ENCODE results near the gene DAZAP1. TPM values are rescaled to one million over a fixed set of nuclear protein-coding genes. Genes with fewer than 3 reads are reported as not detected.

Gene DAZAP1
- polyA plus RNA-seq, 1 experiment = 45.8 TPM

DNA sequence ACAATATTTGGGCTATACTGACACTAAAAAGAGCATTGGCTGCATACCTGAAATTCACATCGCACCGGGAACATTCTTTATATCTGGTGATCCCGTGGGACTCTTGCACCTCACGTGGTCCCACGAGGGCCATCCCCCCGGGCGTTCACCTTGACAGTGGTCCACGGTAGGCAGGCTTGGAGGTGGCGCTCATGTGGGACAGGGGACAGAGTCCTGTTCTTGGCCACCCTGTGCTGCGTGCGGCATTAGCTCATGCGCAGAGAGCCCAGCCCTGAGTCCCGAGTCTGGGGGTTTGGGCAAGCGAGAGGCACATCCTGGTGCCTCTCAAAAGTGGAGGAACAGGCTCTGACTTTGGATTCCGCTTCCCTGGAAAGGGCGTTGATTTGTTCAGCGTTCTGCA, 13.5 kb upstream of the DAZAP1 start:
- TF ChIP-seq, protein P1, sequence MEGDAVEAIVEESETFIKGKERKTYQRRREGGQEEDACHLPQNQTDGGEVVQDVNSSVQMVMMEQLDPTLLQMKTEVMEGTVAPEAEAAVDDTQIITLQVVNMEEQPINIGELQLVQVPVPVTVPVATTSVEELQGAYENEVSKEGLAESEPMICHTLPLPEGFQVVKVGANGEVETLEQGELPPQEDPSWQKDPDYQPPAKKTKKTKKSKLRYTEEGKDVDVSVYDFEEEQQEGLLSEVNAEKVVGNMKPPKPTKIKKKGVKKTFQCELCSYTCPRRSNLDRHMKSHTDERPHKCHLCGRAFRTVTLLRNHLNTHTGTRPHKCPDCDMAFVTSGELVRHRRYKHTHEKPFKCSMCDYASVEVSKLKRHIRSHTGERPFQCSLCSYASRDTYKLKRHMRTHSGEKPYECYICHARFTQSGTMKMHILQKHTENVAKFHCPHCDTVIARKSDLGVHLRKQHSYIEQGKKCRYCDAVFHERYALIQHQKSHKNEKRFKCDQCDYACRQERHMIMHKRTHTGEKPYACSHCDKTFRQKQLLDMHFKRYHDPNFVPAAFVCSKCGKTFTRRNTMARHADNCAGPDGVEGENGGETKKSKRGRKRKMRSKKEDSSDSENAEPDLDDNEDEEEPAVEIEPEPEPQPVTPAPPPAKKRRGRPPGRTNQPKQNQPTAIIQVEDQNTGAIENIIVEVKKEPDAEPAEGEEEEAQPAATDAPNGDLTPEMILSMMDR (IDR thresholded peaks at IDR 0.05; ENCODE audit: low read depth, low read length) = no peak
- Histone ChIP-seq H3K27me3 (ENCODE audit: control insufficient read depth, insufficient read depth, low read length) (no peaks in the 10 kb centered on the region), H3K27ac (ENCODE audit: low read depth, low read length) (no peak overlapping the region), H3K9me3 (ENCODE audit: control insufficient read depth, insufficient read depth, low read length) (peaks cover under 1% of the 10 kb centered on the region; the same call in 1 of the 2 replicates), H3K4me3 (ENCODE audit: low read depth, low read length) (no peak overlapping the region)
- DNase-seq (ENCODE audit: low read depth, low spot score) = no peak
- ChIA-PET POLR2A (no interaction called here), CTCF (no interaction called here)

DNA sequence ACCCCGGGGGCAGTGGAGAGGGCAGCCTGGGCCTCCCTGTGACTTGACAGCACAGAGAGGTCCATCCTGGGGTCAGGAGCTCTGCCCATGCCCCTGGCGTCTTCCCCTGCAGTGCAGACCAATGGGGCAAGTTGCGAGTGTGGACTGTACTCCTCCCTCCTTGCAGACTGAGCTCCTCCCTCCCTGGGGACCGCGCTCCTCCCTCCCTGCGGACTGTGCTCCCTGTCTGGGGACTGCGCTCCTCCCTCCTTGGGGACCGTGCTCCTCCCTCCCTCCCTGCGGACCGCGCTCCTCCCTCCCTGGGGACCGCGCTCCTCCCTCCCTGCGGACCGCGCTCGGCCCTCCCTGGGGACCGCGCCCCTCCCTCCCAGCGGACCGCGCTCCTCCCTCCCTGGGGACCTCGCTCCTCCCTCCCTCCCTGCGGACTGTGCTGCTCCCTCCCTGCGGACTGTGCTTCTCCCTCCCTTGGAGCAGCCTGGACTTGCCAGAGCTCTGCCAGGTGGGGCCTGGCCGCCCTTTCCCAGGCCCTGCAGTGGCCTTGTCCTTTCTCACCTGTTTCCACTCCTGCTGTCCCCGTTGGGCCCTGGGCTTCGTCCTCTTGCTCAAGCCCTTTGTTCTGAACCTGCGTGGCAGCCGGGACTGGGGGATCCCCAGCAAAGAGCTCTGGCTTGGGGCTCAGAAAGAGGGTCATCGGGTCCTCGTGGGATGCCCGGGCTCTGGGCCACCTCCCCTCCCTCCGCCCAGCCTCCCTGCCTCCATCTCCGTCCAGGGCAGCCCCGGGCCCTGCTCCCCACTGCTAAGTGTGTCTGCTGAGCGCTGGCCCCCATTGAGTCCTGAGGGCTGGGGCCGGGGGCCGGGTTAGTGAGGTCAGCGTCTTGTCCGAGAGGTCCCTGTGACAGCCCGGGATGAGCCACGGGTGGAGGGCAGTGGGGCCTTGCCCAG, 12.9 kb upstream of the DAZAP1 start:
- H3K9me3 ChIP-seq (ENCODE audit: control insufficient read depth, insufficient read depth, low read length) = no peaks in the 10 kb centered on the region; the same call in 1 of the 2 replicates
- no peaks in the 10 kb centered on the region for H3K27me3 ChIP-seq (ENCODE audit: control insufficient read depth, insufficient read depth, low read length)
- DNase-seq (ENCODE audit: low read depth, low spot score) = no peak
- POLR2A ChIA-PET = no interaction called here
- CTCF ChIA-PET = no interaction called here
- TF ChIP-seq, protein P1 (IDR thresholded peaks at IDR 0.05; ENCODE audit: low read depth, low read length) = no peak
- H3K4me3 ChIP-seq (ENCODE audit: low read depth, low read length) = no peak overlapping the region
- no peak overlapping the region for H3K27ac ChIP-seq (ENCODE audit: low read depth, low read length)

GRCh38 chr19:1395194-1396018, 12.0 kb upstream of the DAZAP1 start:
- TF ChIP-seq, protein P1 (IDR thresholded peaks at IDR 0.05; ENCODE audit: low read depth, low read length) = no peak
- ChIA-PET POLR2A (no interaction called here), CTCF (no interaction called here)
- Histone ChIP-seq H3K4me3 (ENCODE audit: low read depth, low read length) (no peak overlapping the region), H3K9me3 (ENCODE audit: control insufficient read depth, insufficient read depth, low read length) (no peaks in the 10 kb centered on the region; the same call in 1 of the 2 replicates), H3K27me3 (ENCODE audit: control insufficient read depth, insufficient read depth, low read length) (no peaks in the 10 kb centered on the region), H3K27ac (ENCODE audit: low read depth, low read length) (no peak overlapping the region)
- DNase-seq (ENCODE audit: low read depth, low spot score) = no peak

GRCh38 chr19:1396019-1396767, 11.2 kb upstream of the DAZAP1 start:
- CTCF ChIA-PET = no interaction called here
- POLR2A ChIA-PET = interaction anchor here (0.6 to 1.1 kb wide), 2 partner anchors 14 to 647 kb away, joined by 3 read pairs; no protein-coding TSS in a partner anchor
- Histone ChIP-seq H3K4me3 (ENCODE audit: low read depth, low read length) (no peak overlapping the region), H3K27ac (ENCODE audit: low read depth, low read length) (no peak overlapping the region), H3K27me3 (ENCODE audit: control insufficient read depth, insufficient read depth, low read length) (no peaks in the 10 kb centered on the region), H3K9me3 (ENCODE audit: control insufficient read depth, insufficient read depth, low read length) (no peaks in the 10 kb centered on the region; the same call in 1 of the 2 replicates)
- no peak for DNase-seq (ENCODE audit: low read depth, low spot score)
- TF ChIP-seq, protein P1 (IDR thresholded peaks at IDR 0.05; ENCODE audit: low read depth, low read length) = no peak

Measured in AG04450 (cell line).